ENCODE data around the gene DMXL2. TPM values are rescaled to one million over a fixed set of nuclear protein-coding genes. Genes with fewer than 3 reads are reported as not detected.
"Not testable (repeated sequence)": the region's sequence is repeated elsewhere in the genome, so short reads cannot be mapped to it uniquely, and the experiment has no call there.

The DMXL2 gene
- total and polyA plus RNA-seq, 2 donors: 18.9 to 34.8 TPM

DNA sequence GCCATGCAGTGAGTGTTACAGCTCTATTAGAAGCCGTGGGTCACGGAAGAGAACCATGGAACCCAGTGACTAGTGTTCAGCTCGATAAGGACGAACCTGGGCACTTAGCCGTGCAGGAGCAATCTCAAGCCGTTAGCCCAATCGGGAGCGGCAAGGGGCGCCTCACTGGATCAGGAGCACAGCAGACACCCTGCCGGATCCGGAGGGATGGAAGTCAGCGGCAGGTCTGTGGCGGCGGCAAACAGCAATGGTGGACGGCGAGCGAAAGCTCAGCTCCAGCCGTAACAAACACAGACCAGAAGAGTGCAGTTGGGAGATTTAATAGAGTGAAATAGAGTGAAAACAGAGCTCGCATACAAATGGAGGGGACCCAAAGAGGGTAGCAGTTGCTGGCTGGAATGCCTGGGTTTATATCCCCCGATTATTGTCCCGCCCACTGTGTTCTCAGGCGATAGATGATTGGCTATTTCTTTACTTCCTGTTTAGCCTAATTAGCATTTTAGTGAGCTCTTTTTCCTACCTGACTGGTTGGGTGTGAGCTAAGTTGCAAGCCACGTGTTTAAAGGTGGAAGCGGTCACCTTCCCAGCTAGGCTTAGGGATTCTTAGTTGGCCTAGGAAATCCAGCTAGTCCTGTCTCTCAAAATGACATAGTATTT lies 33.0 kb upstream of the DMXL2 start:
- not testable (repeated sequence) for H3K36me3 ChIP-seq (ENCODE audit: control insufficient read depth in 2 of 2, insufficient read depth in 2 of 2, low read length in 1 of 2); H3K27me3 ChIP-seq (ENCODE audit: control insufficient read depth in 2 of 2, insufficient read depth in 1 of 2, low read length in 1 of 2); DNase-seq (ENCODE audit: low read depth in 6 of 9, low spot score in 9 of 9); H3K27ac ChIP-seq (ENCODE audit: low read depth in 1 of 2, low read length in 1 of 2); H3K4me1 ChIP-seq (ENCODE audit: control insufficient read depth in 2 of 2, insufficient read depth in 2 of 2, low read length in 2 of 2); H3K4me3 ChIP-seq (ENCODE audit: low read length in 2 of 2); H3K9me3 ChIP-seq (ENCODE audit: control insufficient read depth in 2 of 2, insufficient read depth in 1 of 2, low read length in 1 of 2)
- WGBS: 98% methylated on average over 24 of the region's 24 CpGs

DNA sequence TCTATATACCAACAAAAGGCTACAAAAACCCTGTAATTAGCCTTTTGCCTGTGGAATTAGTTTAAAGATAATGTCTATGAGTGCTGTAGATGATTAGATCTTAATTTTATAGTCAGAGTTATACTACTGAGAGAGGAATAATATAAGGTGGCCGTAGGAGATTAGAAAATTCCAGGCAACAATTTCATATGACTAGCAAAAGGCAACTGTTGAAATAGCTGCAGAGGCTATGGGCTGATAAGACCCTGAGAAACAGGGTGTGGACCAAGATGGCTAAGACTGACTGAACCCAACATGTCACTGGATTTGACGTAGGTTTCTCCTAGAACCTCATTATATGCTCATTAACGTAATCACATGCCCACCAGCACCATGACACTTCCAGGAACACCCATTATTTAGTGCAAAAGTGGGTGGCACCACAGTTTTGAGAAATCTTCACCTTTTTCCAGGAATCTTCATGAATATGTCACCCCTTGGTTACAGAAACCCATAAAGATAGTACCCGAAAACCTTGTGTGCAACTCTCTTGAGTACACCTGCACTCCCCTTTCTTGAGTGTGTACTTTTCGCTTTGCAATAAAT lies 29.6 kb upstream of the DMXL2 start:
- WGBS: 95% methylated on average over 5 of the region's 5 CpGs
- Histone ChIP-seq H3K27ac (ENCODE audit: low read depth in 1 of 2, low read length in 1 of 2) (no peak overlapping the region), H3K4me1 (ENCODE audit: control insufficient read depth in 2 of 2, insufficient read depth in 2 of 2, low read length in 2 of 2) (no peaks in the 10 kb centered on the region), H3K27me3 (ENCODE audit: control insufficient read depth in 2 of 2, insufficient read depth in 1 of 2, low read length in 1 of 2) (no peaks in the 10 kb centered on the region), H3K9me3 (ENCODE audit: control insufficient read depth in 2 of 2, insufficient read depth in 1 of 2, low read length in 1 of 2) (no peaks in the 10 kb centered on the region), H3K36me3 (ENCODE audit: control insufficient read depth in 2 of 2, insufficient read depth in 2 of 2, low read length in 1 of 2) (no peaks in the 10 kb centered on the region), H3K4me3 (ENCODE audit: low read length in 2 of 2) (no peak overlapping the region)
- DNase-seq (ENCODE audit: low read depth in 6 of 9, low spot score in 9 of 9): no peak

DNA sequence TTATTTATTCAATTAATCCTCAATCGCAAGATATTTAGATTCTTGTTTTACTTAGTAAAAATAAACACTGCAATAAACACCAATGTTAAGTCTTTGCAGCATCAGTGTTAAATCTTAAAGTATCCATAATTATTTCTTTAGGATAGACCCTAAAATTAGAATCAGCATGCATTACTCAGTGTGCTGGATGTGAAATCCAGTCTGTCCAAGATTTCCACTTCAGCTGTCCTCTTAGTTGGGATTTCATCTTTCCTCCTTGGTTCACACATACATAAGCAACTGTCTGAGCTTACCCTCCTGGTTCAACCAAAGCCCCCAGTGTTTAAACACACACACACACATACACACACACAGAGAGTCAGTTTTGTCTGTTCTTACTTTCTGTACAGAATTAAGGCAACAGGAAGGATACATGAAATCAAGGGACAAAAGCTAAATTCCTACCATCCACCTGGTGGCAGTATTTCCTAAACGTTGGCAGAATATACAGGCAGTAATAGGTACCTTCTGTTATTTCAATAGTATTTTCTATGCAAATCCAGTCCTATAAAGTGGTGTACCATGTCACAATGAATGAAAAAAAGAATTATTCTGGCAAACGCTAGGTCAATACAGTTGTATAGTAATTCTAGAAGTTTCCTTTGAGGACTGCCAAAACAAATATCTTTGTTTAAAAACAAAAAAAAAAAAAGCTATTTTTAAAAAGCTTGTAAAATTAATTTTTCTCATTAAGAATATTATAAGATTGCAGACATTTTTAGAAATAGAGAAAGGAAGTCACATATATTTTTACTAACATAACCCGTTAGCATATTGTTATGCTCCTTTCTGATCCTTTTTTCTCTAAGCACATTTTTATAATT lies 27.3 kb upstream of the DMXL2 start:
- no peaks in the 10 kb centered on the region for H3K4me1 ChIP-seq (ENCODE audit: control insufficient read depth in 2 of 2, insufficient read depth in 2 of 2, low read length in 2 of 2)
- H3K36me3 ChIP-seq (ENCODE audit: control insufficient read depth in 2 of 2, insufficient read depth in 2 of 2, low read length in 1 of 2): no peaks in the 10 kb centered on the region
- DNase-seq (ENCODE audit: low read depth in 6 of 9, low spot score in 9 of 9): peak; percentile 26 to 85 (median 70)
- WGBS: 47% methylated on average over 4 of the region's 4 CpGs
- no peak overlapping the region for H3K4me3 ChIP-seq (ENCODE audit: low read length in 2 of 2)
- H3K27ac ChIP-seq (ENCODE audit: low read depth in 1 of 2, low read length in 1 of 2): no peak overlapping the region
- no peaks in the 10 kb centered on the region for H3K27me3 ChIP-seq (ENCODE audit: control insufficient read depth in 2 of 2, insufficient read depth in 1 of 2, low read length in 1 of 2)
- no peaks in the 10 kb centered on the region for H3K9me3 ChIP-seq (ENCODE audit: control insufficient read depth in 2 of 2, insufficient read depth in 1 of 2, low read length in 1 of 2)

DNA sequence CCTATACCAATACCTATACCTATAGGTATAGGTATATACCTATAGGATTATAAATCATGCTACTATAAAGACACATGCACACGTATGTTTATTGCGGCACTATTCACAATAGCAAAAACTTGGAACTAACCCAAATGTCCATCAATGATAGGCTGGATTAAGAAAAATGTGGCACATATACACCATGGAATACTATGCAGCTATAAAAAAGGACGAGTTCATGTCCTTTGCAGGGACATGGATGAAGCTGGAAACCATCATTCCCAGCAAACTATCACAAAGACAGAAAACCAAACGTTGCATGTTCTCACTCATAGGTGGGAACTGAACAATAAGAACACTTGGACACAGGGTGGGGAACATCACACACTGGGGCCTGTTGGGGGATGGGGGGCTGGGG lies 26.1 kb upstream of the DMXL2 start:
- WGBS: 88% methylated on average over 4 of the region's 4 CpGs
- not testable (repeated sequence) for H3K9me3 ChIP-seq (ENCODE audit: control insufficient read depth in 2 of 2, insufficient read depth in 1 of 2, low read length in 1 of 2); H3K36me3 ChIP-seq (ENCODE audit: control insufficient read depth in 2 of 2, insufficient read depth in 2 of 2, low read length in 1 of 2); H3K4me3 ChIP-seq (ENCODE audit: low read length in 2 of 2); DNase-seq (ENCODE audit: low read depth in 6 of 9, low spot score in 9 of 9); H3K27me3 ChIP-seq (ENCODE audit: control insufficient read depth in 2 of 2, insufficient read depth in 1 of 2, low read length in 1 of 2); H3K27ac ChIP-seq (ENCODE audit: low read depth in 1 of 2, low read length in 1 of 2); H3K4me1 ChIP-seq (ENCODE audit: control insufficient read depth in 2 of 2, insufficient read depth in 2 of 2, low read length in 2 of 2)

DNA sequence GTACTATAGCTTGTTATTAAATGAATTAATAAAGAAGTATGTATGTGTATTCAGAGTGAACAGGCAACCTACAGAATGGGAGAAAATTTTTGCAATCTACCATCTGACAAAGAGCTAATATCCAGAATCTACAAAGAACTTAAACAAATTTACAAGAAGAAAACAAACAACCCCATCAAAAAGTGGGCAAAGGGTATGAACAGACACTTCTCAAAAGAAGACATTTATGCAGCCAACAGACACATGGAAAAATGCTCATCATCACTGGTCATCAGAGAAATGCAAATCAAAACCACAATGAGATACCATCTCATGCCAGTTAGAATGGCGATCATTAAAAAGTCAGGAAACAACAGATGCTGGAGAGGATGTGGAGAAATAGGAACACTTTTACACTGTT lies 25.5 kb upstream of the DMXL2 start:
- not testable (repeated sequence) for H3K4me1 ChIP-seq (ENCODE audit: control insufficient read depth in 2 of 2, insufficient read depth in 2 of 2, low read length in 2 of 2); H3K9me3 ChIP-seq (ENCODE audit: control insufficient read depth in 2 of 2, insufficient read depth in 1 of 2, low read length in 1 of 2); H3K27ac ChIP-seq (ENCODE audit: low read depth in 1 of 2, low read length in 1 of 2); DNase-seq (ENCODE audit: low read depth in 6 of 9, low spot score in 9 of 9); H3K36me3 ChIP-seq (ENCODE audit: control insufficient read depth in 2 of 2, insufficient read depth in 2 of 2, low read length in 1 of 2); H3K27me3 ChIP-seq (ENCODE audit: control insufficient read depth in 2 of 2, insufficient read depth in 1 of 2, low read length in 1 of 2); H3K4me3 ChIP-seq (ENCODE audit: low read length in 2 of 2)
- WGBS: 100% methylated on average over 1 of the region's 1 CpG

DNA sequence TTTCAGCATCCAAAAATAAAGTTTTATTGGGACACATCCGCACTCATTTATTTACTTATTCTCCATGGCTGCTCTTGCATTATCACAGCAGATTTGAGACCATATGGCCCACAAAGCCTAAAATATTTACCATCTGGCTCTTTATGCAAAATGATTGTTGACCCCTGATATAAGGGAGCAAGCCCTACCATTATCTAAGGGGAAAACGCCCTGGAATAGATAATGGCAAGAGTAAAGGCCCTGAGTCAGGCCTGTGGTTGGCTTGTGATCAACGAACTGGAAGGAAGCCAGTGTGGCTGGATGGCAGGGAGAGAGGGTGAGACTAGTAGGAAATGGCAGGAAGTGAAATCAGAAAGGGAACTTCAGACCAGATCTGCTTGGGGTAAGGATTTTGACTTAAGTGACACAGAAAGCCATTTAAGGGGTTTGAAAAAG lies 24.6 kb upstream of the DMXL2 start:
- H3K9me3 ChIP-seq (ENCODE audit: control insufficient read depth in 2 of 2, insufficient read depth in 1 of 2, low read length in 1 of 2): no peaks in the 10 kb centered on the region
- no peaks in the 10 kb centered on the region for H3K27me3 ChIP-seq (ENCODE audit: control insufficient read depth in 2 of 2, insufficient read depth in 1 of 2, low read length in 1 of 2)
- 38% methylated on average over 3 of the region's 3 CpGs for WGBS
- no peak for DNase-seq (ENCODE audit: low read depth in 6 of 9, low spot score in 9 of 9)
- no peak overlapping the region for H3K27ac ChIP-seq (ENCODE audit: low read depth in 1 of 2, low read length in 1 of 2)
- no peak overlapping the region for H3K4me3 ChIP-seq (ENCODE audit: low read length in 2 of 2)
- no peaks in the 10 kb centered on the region for H3K36me3 ChIP-seq (ENCODE audit: control insufficient read depth in 2 of 2, insufficient read depth in 2 of 2, low read length in 1 of 2)
- no peaks in the 10 kb centered on the region for H3K4me1 ChIP-seq (ENCODE audit: control insufficient read depth in 2 of 2, insufficient read depth in 2 of 2, low read length in 2 of 2)

DNA sequence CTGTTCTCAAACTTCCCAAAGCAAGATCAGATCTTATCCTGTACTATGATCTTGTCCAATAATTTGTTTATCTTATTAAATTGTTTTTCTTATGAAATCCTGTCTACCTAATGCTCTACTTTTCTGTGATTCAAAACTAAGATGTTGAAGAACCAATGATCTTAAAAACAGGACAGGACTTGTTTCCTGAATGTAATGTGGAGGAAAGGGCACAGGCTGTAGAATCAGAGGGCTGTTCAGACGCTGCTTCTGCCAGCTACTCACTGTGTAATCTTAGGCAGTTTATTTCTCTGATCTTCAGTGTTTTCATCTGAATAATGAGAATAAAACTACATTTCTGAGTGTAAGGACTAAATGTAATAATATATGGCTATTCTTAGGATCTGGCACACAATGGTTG lies 20.1 kb upstream of the DMXL2 start:
- Histone ChIP-seq H3K4me3 (ENCODE audit: low read length in 2 of 2) (no peak overlapping the region), H3K4me1 (ENCODE audit: control insufficient read depth in 2 of 2, insufficient read depth in 2 of 2, low read length in 2 of 2) (no peaks in the 10 kb centered on the region), H3K9me3 (ENCODE audit: control insufficient read depth in 2 of 2, insufficient read depth in 1 of 2, low read length in 1 of 2) (no peaks in the 10 kb centered on the region), H3K27ac (ENCODE audit: low read depth in 1 of 2, low read length in 1 of 2) (no peak overlapping the region), H3K27me3 (ENCODE audit: control insufficient read depth in 2 of 2, insufficient read depth in 1 of 2, low read length in 1 of 2) (no peaks in the 10 kb centered on the region), H3K36me3 (ENCODE audit: control insufficient read depth in 2 of 2, insufficient read depth in 2 of 2, low read length in 1 of 2) (no peaks in the 10 kb centered on the region)
- no peak for DNase-seq (ENCODE audit: low read depth in 6 of 9, low spot score in 9 of 9)
- 92% methylated on average over 1 of the region's 1 CpG for WGBS

DNA sequence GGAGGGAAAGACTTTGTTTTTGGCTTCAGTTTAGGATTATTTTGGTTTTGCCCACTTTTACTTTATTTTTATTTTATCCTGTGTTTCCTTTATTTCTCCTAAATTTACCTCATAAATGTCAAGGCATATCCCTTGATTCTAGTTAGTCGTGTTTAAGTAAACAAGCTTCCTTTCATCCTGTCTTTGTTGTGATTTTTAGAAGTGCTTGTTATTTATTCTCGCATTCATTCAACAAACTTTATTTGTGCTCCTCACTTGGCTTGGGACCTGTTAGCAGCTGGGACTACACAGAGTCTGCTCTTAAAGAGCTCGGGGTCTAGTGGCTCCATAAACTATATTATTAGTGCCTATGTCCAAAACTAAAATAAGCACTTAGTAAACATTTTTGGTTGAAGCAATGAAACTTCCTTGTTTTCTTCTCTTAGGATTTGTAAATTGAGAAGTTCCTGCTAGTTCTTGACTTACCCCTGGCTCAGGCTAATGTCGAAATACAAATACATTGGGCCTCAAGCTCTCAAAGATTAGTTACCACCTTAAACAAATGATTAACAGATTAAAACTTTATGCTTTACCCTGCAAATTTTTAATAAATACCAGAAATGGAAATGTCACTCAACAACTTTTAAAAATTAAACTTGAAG lies 19.0 kb upstream of the DMXL2 start:
- H3K27ac ChIP-seq (ENCODE audit: low read depth in 1 of 2, low read length in 1 of 2): no peak overlapping the region
- 88% methylated on average over 4 of the region's 4 CpGs for WGBS
- H3K36me3 ChIP-seq (ENCODE audit: control insufficient read depth in 2 of 2, insufficient read depth in 2 of 2, low read length in 1 of 2): no peaks in the 10 kb centered on the region
- H3K9me3 ChIP-seq (ENCODE audit: control insufficient read depth in 2 of 2, insufficient read depth in 1 of 2, low read length in 1 of 2): no peaks in the 10 kb centered on the region
- no peaks in the 10 kb centered on the region for H3K4me1 ChIP-seq (ENCODE audit: control insufficient read depth in 2 of 2, insufficient read depth in 2 of 2, low read length in 2 of 2)
- H3K27me3 ChIP-seq (ENCODE audit: control insufficient read depth in 2 of 2, insufficient read depth in 1 of 2, low read length in 1 of 2): no peaks in the 10 kb centered on the region
- no peak for DNase-seq (ENCODE audit: low read depth in 6 of 9, low spot score in 9 of 9)
- H3K4me3 ChIP-seq (ENCODE audit: low read length in 2 of 2): no peak overlapping the region

All from thymus (tissue), 11 donors.